Bronchial epithelial cell (primary cell): ENCODE results near the gene ATXN2. TPM values are rescaled to one million over a fixed set of nuclear protein-coding genes. Genes with fewer than 3 reads are reported as not detected.

ENCODE experiments used
- DNase-seq: peaks from one replicate; pipeline ENCODE4 v3.0.0-alpha.2; 2010; ENCODE audit warnings: low read depth
- FAIRE-seq: peaks from 2 replicates; lab custom pipeline; 2011; peaks lifted over from hg19 to GRCh38; lab: Jason Lieb, UNC
- H3K27me3 ChIP-seq: 2 replicates; pipeline ENCODE4 v1.5.1; 2011; ENCODE audit warnings: low read length; ENCODE audit not compliant: control insufficient read depth, insufficient read depth
- H3K36me3 ChIP-seq: 2 replicates; pipeline ENCODE4 v1.5.1; 2011; ENCODE audit warnings: low read length; ENCODE audit not compliant: control insufficient read depth, insufficient read depth
- H3K4me3 ChIP-seq: 2 replicates; pipeline ENCODE4 v1.5.1; 2011; ENCODE audit warnings: mild to moderate bottlenecking, low read depth, low read length, control low read depth
- CTCF ChIP-seq: IDR thresholded peaks from 2 replicates; pipeline ENCODE4 v1.5.1; 2011; ENCODE audit warnings: mild to moderate bottlenecking, moderate library complexity, low read length, control low read depth, inconsistent platforms; ENCODE audit not compliant: insufficient read depth, severe bottlenecking
- total RNA-seq: library from RNA; depleted of rRNA; stranded (reverse); fragments of >200 nt; gene quantifications from 2 replicates; pipeline ENCODE4 v1.2.1, GENCODE V29; 2014

ATXN2 gene
- total RNA-seq, 1 donor from 2014 or later = 8.7 TPM

GRCh38 chr12:111446631-111447570, 152.2 kb downstream of the ATXN2 start:
- DNase-seq (no peak), FAIRE-seq (no peak)
- Histone ChIP-seq H3K27me3 (no peaks in the 10 kb centered on the region), H3K36me3 (peaks cover 10% of the 10 kb centered on the region), H3K4me3 (no peak overlapping the region)
- no peak for TF ChIP-seq CTCF

GRCh38 chr12:111445726-111446581, 153.2 kb downstream of the ATXN2 start:
- peaks cover 10% of the 10 kb centered on the region for H3K36me3 ChIP-seq
- H3K4me3 ChIP-seq = no peak overlapping the region
- DNase-seq = no peak
- TF ChIP-seq CTCF = no peak
- no peaks in the 10 kb centered on the region for H3K27me3 ChIP-seq
- FAIRE-seq = no peak

GRCh38 chr12:111444925-111445725, 154.0 kb downstream of the ATXN2 start:
- DNase-seq (no peak), FAIRE-seq (no peak)
- no peak for TF ChIP-seq CTCF
- Histone ChIP-seq H3K4me3 (no peak overlapping the region), H3K27me3 (no peaks in the 10 kb centered on the region), H3K36me3 (peaks cover 7% of the 10 kb centered on the region)

GRCh38 chr12:111444314-111444924, 154.7 kb downstream of the ATXN2 start:
- H3K36me3 ChIP-seq = peaks cover 8% of the 10 kb centered on the region
- H3K27me3 ChIP-seq = no peaks in the 10 kb centered on the region
- no peak overlapping the region for H3K4me3 ChIP-seq
- DNase-seq (no peak), FAIRE-seq (peak; percentile 13)
- TF ChIP-seq CTCF = no peak

GRCh38 chr12:111443586-111443985, 155.5 kb downstream of the ATXN2 start:
- no peak overlapping the region for H3K4me3 ChIP-seq
- no peak for TF ChIP-seq CTCF
- DNase-seq = peak; percentile 82
- H3K27me3 ChIP-seq = no peaks in the 10 kb centered on the region
- H3K36me3 ChIP-seq = peaks cover 7% of the 10 kb centered on the region
- no peak for FAIRE-seq
